IMR-90 (cell line): Measurements from ENCODE around the gene DENND1A. TPM values are rescaled to one million over a fixed set of nuclear protein-coding genes. Genes with fewer than 3 reads are reported as not detected.

Experiments
- ATAC-seq: fragments of 200-7000 bp; cut with Tn5 transposase; 2 replicates; pipeline ENCODE4 v1.9.1; 2020; ENCODE audit warnings: low read depth, mild to moderate bottlenecking, moderate library complexity
- BruUV-seq: library from RNA; stranded (reverse); fragments of 400-500 nt; replicated peaks from 2 replicates; lab custom pipeline; 2021; lab: Mats Ljungman, UMichigan
- CTCF ChIA-PET: fragments of 300-600 bp; formaldehyde crosslinking; extraction: SDS; loops from one replicate; lab custom pipeline; 2021; ENCODE audit warnings: antibody characterized with exemption; lab: Yijun Ruan, JAX
- POLR2A ChIA-PET: fragments of 300-600 bp; sonication (Branson Sonifier 250); formaldehyde crosslinking; loops from one replicate; lab custom pipeline; 2022; ENCODE audit warnings: antibody characterized with exemption; ENCODE audit not compliant: unreplicated experiment; lab: Charles Lee
- DNase-seq: peaks from one replicate; pipeline ENCODE4 v3.0.0; 2013
- H2AFZ ChIP-seq: replicated peaks from 2 replicates; pipeline ENCODE3; 2013; ENCODE audit warnings: low read length, mild to moderate bottlenecking; ENCODE audit not compliant: poor library complexity
- H2AK5ac ChIP-seq: 2 replicates; pipeline ENCODE4 v1.6.1; 2013; ENCODE audit warnings: low read depth, low read length, inconsistent platforms
- H2AK9ac ChIP-seq: replicated peaks from 2 replicates; pipeline ENCODE3; 2013; ENCODE audit warnings: mild to moderate bottlenecking, low read depth, low read length, moderate library complexity; ENCODE audit not compliant: poor library complexity
- H2BK120ac ChIP-seq: 2 replicates; pipeline ENCODE4 v1.6.1; 2013; ENCODE audit warnings: low read depth, low read length, inconsistent platforms
- H2BK15ac ChIP-seq: 3 replicates; pipeline ENCODE4 v1.6.1; 2013; ENCODE audit warnings: low read depth, low read length, inconsistent platforms
- H2BK20ac ChIP-seq: 2 replicates; pipeline ENCODE4 v1.6.1; 2013; ENCODE audit warnings: low read depth, mild to moderate bottlenecking, inconsistent platforms, low read length, moderate library complexity
- H2BK5ac ChIP-seq: 2 replicates; pipeline ENCODE4 v1.6.1; 2013; ENCODE audit warnings: mild to moderate bottlenecking, low read depth, low read length, inconsistent platforms; ENCODE audit not compliant: poor library complexity, severe bottlenecking
- H3K14ac ChIP-seq: replicated peaks from 2 replicates; pipeline ENCODE4 v1.6.1; 2013; ENCODE audit warnings: low read depth, low read length, inconsistent platforms
- H3K18ac ChIP-seq: 2 replicates; pipeline ENCODE4 v1.6.1; 2013; ENCODE audit warnings: low read depth, low read length, control low read depth
- H3K23ac ChIP-seq: 2 replicates; pipeline ENCODE4 v1.6.1; 2013; ENCODE audit warnings: low read depth, low read length, inconsistent platforms
- H3K27ac ChIP-seq: 2 replicates; pipeline ENCODE4 v1.5.1; 2013; ENCODE audit warnings: mild to moderate bottlenecking, control low read depth, low read length; ENCODE audit not compliant: insufficient read depth
- H3K27me3 ChIP-seq: 2 replicates; pipeline ENCODE4 v1.6.1; 2013; ENCODE audit warnings: low read length; ENCODE audit not compliant: control insufficient read depth, insufficient read depth
- H3K36me3 ChIP-seq: 2 replicates; pipeline ENCODE4 v1.6.1; 2013; ENCODE audit warnings: low read length, mixed read lengths; ENCODE audit not compliant: control insufficient read depth, insufficient read depth
- H3K4ac ChIP-seq: 2 replicates; pipeline ENCODE4 v1.6.1; 2013; ENCODE audit warnings: low read depth, low read length, inconsistent platforms
- H3K4me1 ChIP-seq: 2 replicates; pipeline ENCODE4 v1.6.1; 2013; ENCODE audit warnings: low read length, mixed read lengths; ENCODE audit not compliant: control insufficient read depth, insufficient read depth
- H3K4me2 ChIP-seq: 2 replicates; pipeline ENCODE4 v1.6.1; 2013; ENCODE audit warnings: low read depth, mild to moderate bottlenecking, control low read depth, low read length, moderate library complexity
- H3K4me3 ChIP-seq: 2 replicates; pipeline ENCODE4 v1.5.1; 2013; ENCODE audit warnings: low read depth, mild to moderate bottlenecking, control low read depth, low read length, moderate library complexity; ENCODE audit not compliant: insufficient read depth
- H3K56ac ChIP-seq: 2 replicates; pipeline ENCODE4 v1.6.1; 2013; ENCODE audit warnings: low read length, inconsistent platforms; ENCODE audit not compliant: insufficient read depth; ENCODE audit errors: extremely low read depth
- H3K79me1 ChIP-seq, 2 experiments: 2 replicates each; pipeline ENCODE4 v1.6.1; 2013; ENCODE audit warnings: low read length in 2 of 2, inconsistent platforms in 1 of 2, low read depth in 1 of 2
- H3K9ac ChIP-seq: 2 replicates; pipeline ENCODE4 v1.6.1; 2013; ENCODE audit warnings: low read depth, low read length, control low read depth
- H3K9me1 ChIP-seq: 2 replicates; pipeline ENCODE4 v1.6.1; 2013; ENCODE audit warnings: low read length, inconsistent platforms; ENCODE audit not compliant: insufficient read depth
- H3K9me3 ChIP-seq: 2 replicates; pipeline ENCODE4 v1.6.1; 2013; ENCODE audit warnings: low read length; ENCODE audit not compliant: control insufficient read depth, insufficient read depth
- H4K20me1 ChIP-seq: 2 replicates; pipeline ENCODE4 v1.6.1; 2013; ENCODE audit warnings: low read length, inconsistent platforms; ENCODE audit not compliant: insufficient read depth
- H4K5ac ChIP-seq: 2 replicates; pipeline ENCODE4 v1.6.1; 2013; ENCODE audit warnings: mild to moderate bottlenecking, low read depth, low read length, control low read depth
- H4K8ac ChIP-seq, 2 experiments: 2 replicates each; pipeline ENCODE4 v1.6.1; 2013; ENCODE audit warnings: low read depth in 2 of 2, low read length in 2 of 2, control low read depth in 1 of 2, inconsistent platforms in 1 of 2
- H4K91ac ChIP-seq: 2 replicates; pipeline ENCODE4 v1.6.1; 2013; ENCODE audit warnings: low read depth, low read length, inconsistent platforms; ENCODE audit not compliant: insufficient read depth
- BHLHE40 ChIP-seq: fragments of 150-350 bp; IDR thresholded peaks from 2 replicates; pipeline ENCODE4 v1.6.1; 2016; ENCODE audit warnings: mild to moderate bottlenecking, low read depth, low read length
- FOS ChIP-seq: fragments of 150-350 bp; IDR thresholded peaks from 2 replicates; pipeline ENCODE4 v1.6.1; 2016; ENCODE audit warnings: low read depth, low read length
- MAFK ChIP-seq: IDR thresholded peaks from 2 replicates; pipeline ENCODE4 v1.6.1; 2012; ENCODE audit warnings: low read depth, low read length, improper control_type of control experiment
- MAZ ChIP-seq: IDR thresholded peaks from 2 replicates; pipeline ENCODE4 v1.6.1; 2012; ENCODE audit warnings: low read depth, mild to moderate bottlenecking, low read length, improper control_type of control experiment, moderate library complexity, borderline replicate concordance
- MXI1 ChIP-seq: IDR thresholded peaks from 2 replicates; pipeline ENCODE4 v1.6.1; 2012; ENCODE audit warnings: low read depth, mild to moderate bottlenecking, low read length, moderate library complexity, borderline replicate concordance
- POLR2A ChIP-seq: IDR thresholded peaks from 2 replicates; pipeline ENCODE4 v1.6.1; 2012; ENCODE audit warnings: mild to moderate bottlenecking, low read depth, low read length
- RAD21 ChIP-seq: IDR thresholded peaks from 2 replicates; pipeline ENCODE4 v1.6.1; 2012; ENCODE audit warnings: low read length, improper control_type of control experiment
- SMC3 ChIP-seq: fragments of 150-350 bp; IDR thresholded peaks from 2 replicates; pipeline ENCODE4 v1.6.1; 2016; ENCODE audit warnings: low read depth, mild to moderate bottlenecking, antibody characterized with exemption, low read length, moderate library complexity
- WGBS, 2 experiments: methylation state at CpG; one replicate each; pipeline versions ENCODE4 v1.1.5 to v1.1.7; 2013; ENCODE audit warnings: missing lambda C conversion rate in 2 of 2; ENCODE audit not compliant: insufficient read length in 1 of 2; ENCODE audit errors: extremely low coverage in 2 of 2; 5-methylcytosine and 5-hydroxymethylcytosine counted together
- dilution Hi-C: fragments of 300-500 bp; cut with HindIII; formaldehyde crosslinking; loops from one replicate; pipeline ENCODE4 v1.14.3; 2018; ENCODE audit warnings: low sequenced_read_pairs; ENCODE audit not compliant: unreplicated experiment
- in situ Hi-C: fragments of 300-500 bp; cut with MboI; formaldehyde crosslinking; loops from 3 replicates; pipeline ENCODE4 v1.14.3; 2019; ENCODE audit warnings: low sequenced_read_pairs, inconsistent platforms, mixed read lengths
- intact Hi-C: fragments of 100-400 bp; cut with micrococcal nuclease; formaldehyde crosslinking; loops from 2 replicates; pipeline ENCODE4 v1.10.0; 2022
- polyA plus RNA-seq, 3 experiments: library from polyadenylated mRNA; depleted of rRNA; stranded (reverse); fragments of >200 nt; gene quantifications; 2 replicates each; pipeline ENCODE4 v1.2.3, GENCODE V29; 2012; ENCODE audit warnings: low replicate concordance in 1 of 3
- total RNA-seq: library from RNA; depleted of rRNA; stranded (reverse); fragments of >200 nt; gene quantifications from 2 replicates; pipeline ENCODE4 v1.2.3, GENCODE V29; 2012
- TF ChIP-seq, protein P1 (sequence below): conservative IDR thresholded peaks from 2 replicates; pipeline ENCODE4 v1.5.1; 2012; ENCODE audit warnings: mild to moderate bottlenecking, low read depth, low read length, improper control_type of control experiment
- TF ChIP-seq, protein P2 (sequence below): fragments of 150-350 bp; IDR thresholded peaks from 2 replicates; pipeline ENCODE4 v1.6.1; 2017; ENCODE audit warnings: mild to moderate bottlenecking, antibody characterized with exemption, low read length, low read depth

Gene DENND1A
- total and polyA plus RNA-seq, 2 of the 4 experiments (the other 2 are of a cell fraction) = 21.4 to 27.6 TPM

DNA sequence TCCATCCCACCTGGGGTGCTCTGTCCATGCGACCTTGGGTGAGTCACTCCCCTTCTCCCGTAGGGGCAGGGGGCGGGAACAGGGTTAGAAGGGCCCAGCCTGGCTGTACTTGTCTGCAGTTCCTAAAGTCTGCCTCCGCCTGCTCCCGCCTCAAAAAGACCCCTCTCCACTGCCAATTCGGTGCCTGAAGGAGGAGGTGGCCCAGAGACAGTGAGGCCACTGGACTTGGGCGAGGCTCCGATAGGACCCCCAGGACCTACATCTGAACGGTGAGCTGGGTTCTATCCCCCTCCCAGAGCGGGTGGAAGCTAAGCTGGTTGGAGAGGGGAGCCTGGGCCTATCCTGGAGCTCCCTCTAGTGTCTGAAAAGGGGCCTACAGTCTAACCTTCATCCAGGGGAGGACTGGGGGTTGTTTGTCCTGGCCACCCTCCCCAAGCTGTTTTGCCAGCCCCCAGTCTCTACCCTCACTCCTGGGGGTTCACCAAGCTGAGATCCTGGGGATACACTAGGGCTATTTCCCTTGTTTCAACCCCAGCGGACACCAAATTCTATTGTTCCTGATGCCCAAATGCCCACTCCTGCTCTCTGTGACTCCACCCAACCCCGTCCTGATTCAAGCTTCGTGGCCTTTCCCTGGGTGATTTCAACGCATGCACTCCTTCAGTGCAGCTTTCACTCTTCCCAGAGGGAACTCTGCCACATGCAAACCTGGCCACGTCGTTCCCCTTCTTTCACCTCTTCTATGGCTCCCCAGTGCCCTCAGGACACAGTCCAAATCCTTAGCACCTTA, 580.0 kb downstream of the DENND1A start:
- no peak overlapping the region for H4K91ac ChIP-seq
- no peak overlapping the region for H4K8ac ChIP-seq
- intact Hi-C loops (loop anchor here (1.0 to 10.0 kb wide), 6 partner anchors 248 to 883 kb away; partner anchors contain the start of gene RC3H2), in situ Hi-C loops (loop anchor here (5.0 to 25.0 kb wide), 2 partner anchors 268 to 513 kb away; partner anchors contain the start of gene PDCL), dilution Hi-C loops (no loop called here)
- H4K20me1 ChIP-seq = peaks cover 3% of the 10 kb centered on the region; the same call in 1 of the 2 replicates
- ATAC-seq (peak; percentile 88), DNase-seq (peak; percentile 43)
- peaks cover 4% of the 10 kb centered on the region for H3K9me1 ChIP-seq
- H3K18ac ChIP-seq = no peak overlapping the region
- TF ChIP-seq, protein P1, sequence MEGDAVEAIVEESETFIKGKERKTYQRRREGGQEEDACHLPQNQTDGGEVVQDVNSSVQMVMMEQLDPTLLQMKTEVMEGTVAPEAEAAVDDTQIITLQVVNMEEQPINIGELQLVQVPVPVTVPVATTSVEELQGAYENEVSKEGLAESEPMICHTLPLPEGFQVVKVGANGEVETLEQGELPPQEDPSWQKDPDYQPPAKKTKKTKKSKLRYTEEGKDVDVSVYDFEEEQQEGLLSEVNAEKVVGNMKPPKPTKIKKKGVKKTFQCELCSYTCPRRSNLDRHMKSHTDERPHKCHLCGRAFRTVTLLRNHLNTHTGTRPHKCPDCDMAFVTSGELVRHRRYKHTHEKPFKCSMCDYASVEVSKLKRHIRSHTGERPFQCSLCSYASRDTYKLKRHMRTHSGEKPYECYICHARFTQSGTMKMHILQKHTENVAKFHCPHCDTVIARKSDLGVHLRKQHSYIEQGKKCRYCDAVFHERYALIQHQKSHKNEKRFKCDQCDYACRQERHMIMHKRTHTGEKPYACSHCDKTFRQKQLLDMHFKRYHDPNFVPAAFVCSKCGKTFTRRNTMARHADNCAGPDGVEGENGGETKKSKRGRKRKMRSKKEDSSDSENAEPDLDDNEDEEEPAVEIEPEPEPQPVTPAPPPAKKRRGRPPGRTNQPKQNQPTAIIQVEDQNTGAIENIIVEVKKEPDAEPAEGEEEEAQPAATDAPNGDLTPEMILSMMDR = peak; percentile 93
- no peak for TF ChIP-seq POLR2A
- no peak for TF ChIP-seq BHLHE40
- no peak for TF ChIP-seq MAFK
- TF ChIP-seq, protein P2, sequence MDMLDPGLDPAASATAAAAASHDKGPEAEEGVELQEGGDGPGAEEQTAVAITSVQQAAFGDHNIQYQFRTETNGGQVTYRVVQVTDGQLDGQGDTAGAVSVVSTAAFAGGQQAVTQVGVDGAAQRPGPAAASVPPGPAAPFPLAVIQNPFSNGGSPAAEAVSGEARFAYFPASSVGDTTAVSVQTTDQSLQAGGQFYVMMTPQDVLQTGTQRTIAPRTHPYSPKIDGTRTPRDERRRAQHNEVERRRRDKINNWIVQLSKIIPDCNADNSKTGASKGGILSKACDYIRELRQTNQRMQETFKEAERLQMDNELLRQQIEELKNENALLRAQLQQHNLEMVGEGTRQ = no peak
- TF ChIP-seq SMC3 = peak; percentile 86
- no peak for TF ChIP-seq MAZ
- TF ChIP-seq FOS = no peak
- peak; percentile 98 for TF ChIP-seq RAD21
- TF ChIP-seq MXI1 = no peak
- ChIA-PET POLR2A (no interaction called here), CTCF (interaction anchor here (0.6 to 2.3 kb wide), 9 partner anchors 10 to 437 kb away, joined by 3 to 6 read pairs (median 4); partner anchors contain the start of gene ZBTB6)
- no peak overlapping the region for H3K14ac ChIP-seq
- H2BK15ac ChIP-seq = no peak overlapping the region
- no peak overlapping the region; the same call in 1 of the 2 replicates for H3K4me2 ChIP-seq
- no peaks in the 10 kb centered on the region for H3K79me1 ChIP-seq
- H3K4me3 ChIP-seq = no peak overlapping the region
- peaks cover 42% of the 10 kb centered on the region for H3K27me3 ChIP-seq
- no peak overlapping the region for H3K23ac ChIP-seq
- H2AK5ac ChIP-seq = no peak overlapping the region
- peak overlapping the region; percentile 56 for H2AK9ac ChIP-seq
- H3K56ac ChIP-seq = no peak overlapping the region; the same call in 1 of the 2 replicates
- H2BK5ac ChIP-seq = no peak overlapping the region
- WGBS, 2 experiments = 30% methylated on average over 3 of the region's 16 CpGs; no CpG with 5 or more reads in 1 of the 2 experiments
- H2BK20ac ChIP-seq = no peak overlapping the region
- H4K5ac ChIP-seq = no peak overlapping the region
- no peak overlapping the region; the same call in 1 of the 2 replicates for H3K4ac ChIP-seq
- H3K9ac ChIP-seq = no peak overlapping the region
- no TSS peak for BruUV-seq
- H2BK120ac ChIP-seq = no peak overlapping the region
- H3K4me1 ChIP-seq = peaks cover 2% of the 10 kb centered on the region; the same call in 1 of the 2 replicates
- H3K36me3 ChIP-seq = no peaks in the 10 kb centered on the region
- no peaks in the 10 kb centered on the region for H3K9me3 ChIP-seq
- H2AFZ ChIP-seq = peak overlapping the region; percentile 79
- no peak overlapping the region for H3K27ac ChIP-seq
